ENCODE data around the gene BCL2A1. TPM values are rescaled to one million over a fixed set of nuclear protein-coding genes. Genes with fewer than 3 reads are reported as not detected.

Gene BCL2A1
- total RNA-seq, 4 donors from 2014 or later: 0.83 to 4.7 (median 2.0) TPM; not detected in 1

DNA sequence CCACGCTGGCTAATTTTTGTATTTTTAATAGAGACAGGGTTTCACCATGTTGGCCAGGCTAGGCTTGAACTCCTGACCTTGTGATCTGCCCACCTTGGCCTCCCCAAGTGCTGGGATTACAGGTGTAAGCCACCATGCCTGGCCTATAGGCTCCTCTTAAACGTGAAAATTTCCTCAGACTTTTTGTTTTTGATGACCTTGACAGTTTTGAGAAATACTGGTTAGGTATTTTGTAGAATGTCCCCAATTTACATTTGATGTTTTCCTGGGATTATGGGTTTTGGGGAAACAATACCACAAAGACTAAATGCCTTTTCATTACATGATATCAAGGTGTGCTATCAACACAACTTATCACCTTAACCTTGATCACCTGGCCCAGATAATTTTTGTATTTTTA lies 20.7 kb downstream of the BCL2A1 start:
- Histone ChIP-seq H3K4me1 (peaks cover 8 to 13% of the 10 kb centered on the region in 2 donors), H3K27me3 (no peaks in the 10 kb centered on the region), H3K36me3 (no peaks in the 10 kb centered on the region), H3K9me3 (no peaks in the 10 kb centered on the region), H3K4me3 (replicated peaks in 1 of 3) (no peak overlapping the region), H3K27ac (no peak overlapping the region)
- intact Hi-C loops (cut with DNase I): no loop called here
- WGBS, 2 donors: 89 to 100% methylated on average over 2 of the region's 2 CpGs
- no peak for DNase-seq
- TF ChIP-seq, protein P1, sequence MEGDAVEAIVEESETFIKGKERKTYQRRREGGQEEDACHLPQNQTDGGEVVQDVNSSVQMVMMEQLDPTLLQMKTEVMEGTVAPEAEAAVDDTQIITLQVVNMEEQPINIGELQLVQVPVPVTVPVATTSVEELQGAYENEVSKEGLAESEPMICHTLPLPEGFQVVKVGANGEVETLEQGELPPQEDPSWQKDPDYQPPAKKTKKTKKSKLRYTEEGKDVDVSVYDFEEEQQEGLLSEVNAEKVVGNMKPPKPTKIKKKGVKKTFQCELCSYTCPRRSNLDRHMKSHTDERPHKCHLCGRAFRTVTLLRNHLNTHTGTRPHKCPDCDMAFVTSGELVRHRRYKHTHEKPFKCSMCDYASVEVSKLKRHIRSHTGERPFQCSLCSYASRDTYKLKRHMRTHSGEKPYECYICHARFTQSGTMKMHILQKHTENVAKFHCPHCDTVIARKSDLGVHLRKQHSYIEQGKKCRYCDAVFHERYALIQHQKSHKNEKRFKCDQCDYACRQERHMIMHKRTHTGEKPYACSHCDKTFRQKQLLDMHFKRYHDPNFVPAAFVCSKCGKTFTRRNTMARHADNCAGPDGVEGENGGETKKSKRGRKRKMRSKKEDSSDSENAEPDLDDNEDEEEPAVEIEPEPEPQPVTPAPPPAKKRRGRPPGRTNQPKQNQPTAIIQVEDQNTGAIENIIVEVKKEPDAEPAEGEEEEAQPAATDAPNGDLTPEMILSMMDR (IDR thresholded peaks at IDR 0.05): no peak

DNA sequence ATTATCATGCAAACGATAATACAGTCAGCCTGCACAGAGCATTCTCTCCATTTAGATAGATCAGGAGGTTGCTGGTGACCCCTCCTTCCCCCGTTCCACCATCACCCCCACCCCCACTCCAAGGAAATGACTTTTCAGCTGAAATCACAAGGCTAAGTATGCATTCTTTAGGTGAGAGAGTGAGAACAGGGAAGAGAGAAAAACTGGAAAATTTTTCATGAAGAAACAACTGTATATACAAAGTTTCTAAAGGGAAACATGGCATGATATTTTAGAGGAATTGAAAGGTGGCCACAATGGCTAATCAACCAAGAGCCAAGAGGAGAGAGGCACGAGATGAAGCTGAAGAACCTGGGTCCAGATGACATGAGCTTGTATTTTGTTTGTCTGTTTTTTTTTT lies 22.2 kb downstream of the BCL2A1 start:
- H3K36me3 ChIP-seq: no peaks in the 10 kb centered on the region
- peaks cover 8 to 13% of the 10 kb centered on the region in 2 donors for H3K4me1 ChIP-seq
- H3K27me3 ChIP-seq: no peaks in the 10 kb centered on the region
- TF ChIP-seq POLR2A (IDR thresholded peaks at IDR 0.05): no peak
- no peaks in the 10 kb centered on the region for H3K9me3 ChIP-seq
- no peak overlapping the region for H3K4me3 ChIP-seq (replicated peaks in 1 of 3)
- WGBS, 2 donors: 35 to 39% methylated on average over 3 of the region's 3 CpGs
- intact Hi-C loops (cut with DNase I): no loop called here
- DNase-seq: no peak
- H3K27ac ChIP-seq: no peak overlapping the region

DNA sequence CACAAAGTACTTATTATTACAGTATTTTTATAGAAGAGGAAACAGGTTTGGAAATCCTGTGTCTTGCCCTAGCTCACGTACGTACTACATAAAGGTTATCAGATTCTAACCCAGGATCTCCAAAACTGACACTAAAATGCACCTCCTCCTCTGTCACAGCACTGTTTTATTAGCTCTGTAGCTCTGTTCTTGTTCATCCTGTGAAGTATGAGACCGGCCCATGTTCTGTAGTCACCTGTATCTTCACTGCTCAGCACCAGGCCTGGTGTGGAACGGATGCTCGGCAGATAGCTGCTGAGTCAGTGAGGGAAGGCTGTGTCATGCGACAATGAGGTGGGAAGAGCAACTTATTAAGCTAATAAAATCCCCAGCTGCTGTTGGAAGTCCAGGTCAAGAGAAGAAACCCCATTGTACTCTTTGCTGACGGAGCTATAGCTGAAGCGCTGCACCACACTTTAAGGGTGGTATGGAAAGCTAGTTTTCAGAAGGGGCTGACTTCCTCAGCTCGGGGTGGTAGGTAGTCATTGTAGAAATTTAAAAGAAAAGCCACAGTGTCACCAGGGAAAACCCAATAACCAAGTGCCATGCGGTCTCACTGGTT lies 22.8 kb downstream of the BCL2A1 start:
- H3K27me3 ChIP-seq: no peaks in the 10 kb centered on the region
- no peak overlapping the region for H3K27ac ChIP-seq
- H3K4me3 ChIP-seq (replicated peaks in 1 of 3): no peak overlapping the region
- 81 to 88% methylated on average over 10 of the region's 10 CpGs for WGBS, 2 donors
- H3K9me3 ChIP-seq: no peaks in the 10 kb centered on the region
- no peak for DNase-seq
- intact Hi-C loops (cut with DNase I): no loop called here
- TF ChIP-seq, protein P1 (IDR thresholded peaks at IDR 0.05): no peak
- no peak for TF ChIP-seq POLR2A (IDR thresholded peaks at IDR 0.05)
- peaks cover 8 to 13% of the 10 kb centered on the region in 2 donors for H3K4me1 ChIP-seq
- no peaks in the 10 kb centered on the region for H3K36me3 ChIP-seq

DNA sequence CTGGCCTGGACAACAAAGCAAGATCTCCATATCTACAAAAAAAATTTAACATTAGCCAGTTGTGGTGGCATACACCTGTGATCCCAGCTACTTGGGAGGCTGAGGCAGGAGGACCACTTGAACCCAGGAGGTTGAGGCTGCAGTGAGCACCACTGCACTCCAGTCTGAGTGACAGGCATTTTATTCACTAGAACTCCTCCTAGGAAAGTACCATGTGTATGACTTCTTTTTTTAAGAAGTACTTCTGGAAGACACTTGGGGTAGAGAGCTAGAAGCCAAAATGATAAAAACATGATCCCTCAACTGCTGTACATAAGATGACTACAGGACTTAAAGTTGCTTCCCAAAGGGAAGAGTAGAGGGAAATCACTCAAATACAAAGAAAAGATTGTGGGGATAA lies 24.0 kb downstream of the BCL2A1 start:
- H3K4me1 ChIP-seq: peaks cover 4 to 6% of the 10 kb centered on the region in 2 donors
- DNase-seq: no peak
- intact Hi-C loops (cut with DNase I): no loop called here

DNA sequence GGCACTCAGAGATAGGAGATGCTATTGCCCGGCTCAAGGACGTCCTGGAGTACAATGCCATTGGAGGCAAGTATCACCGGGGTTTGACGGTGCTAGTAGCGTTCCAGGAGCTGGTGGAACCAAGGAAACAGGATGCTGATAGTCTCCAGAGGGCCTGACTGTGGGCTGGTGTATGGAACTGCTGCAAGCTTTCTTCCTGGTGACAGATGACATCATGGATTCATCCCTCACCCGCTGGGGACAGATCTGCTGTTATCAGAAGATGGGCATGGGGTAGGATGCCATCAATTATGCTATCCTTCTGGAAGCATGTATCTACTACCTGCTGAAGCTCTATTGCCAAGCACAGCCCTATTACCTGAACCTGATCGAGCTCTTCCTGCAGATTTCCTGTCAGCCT lies 26.4 kb downstream of the BCL2A1 start:
- no peak overlapping the region for H3K4me3 ChIP-seq (replicated peaks in 1 of 3)
- no peak for DNase-seq
- H3K4me1 ChIP-seq: no peaks in the 10 kb centered on the region
- H3K27ac ChIP-seq: no peak overlapping the region
- TF ChIP-seq POLR2A (IDR thresholded peaks at IDR 0.05): no peak
- TF ChIP-seq, protein P1 (IDR thresholded peaks at IDR 0.05): no peak
- 87 to 89% methylated on average over 7 of the region's 7 CpGs for WGBS, 2 donors
- H3K27me3 ChIP-seq: no peaks in the 10 kb centered on the region
- no peaks in the 10 kb centered on the region for H3K36me3 ChIP-seq
- intact Hi-C loops (cut with DNase I): no loop called here
- H3K9me3 ChIP-seq: no peaks in the 10 kb centered on the region

More for the DNA sequence above, 24.0 kb downstream of the BCL2A1 start:
- TF ChIP-seq, protein P1 (IDR thresholded peaks at IDR 0.05): no peak
- Histone ChIP-seq H3K27ac (no peak overlapping the region), H3K9me3 (no peaks in the 10 kb centered on the region), H3K27me3 (no peaks in the 10 kb centered on the region), H3K36me3 (no peaks in the 10 kb centered on the region), H3K4me3 (replicated peaks in 1 of 3) (no peak overlapping the region)

DNA sequence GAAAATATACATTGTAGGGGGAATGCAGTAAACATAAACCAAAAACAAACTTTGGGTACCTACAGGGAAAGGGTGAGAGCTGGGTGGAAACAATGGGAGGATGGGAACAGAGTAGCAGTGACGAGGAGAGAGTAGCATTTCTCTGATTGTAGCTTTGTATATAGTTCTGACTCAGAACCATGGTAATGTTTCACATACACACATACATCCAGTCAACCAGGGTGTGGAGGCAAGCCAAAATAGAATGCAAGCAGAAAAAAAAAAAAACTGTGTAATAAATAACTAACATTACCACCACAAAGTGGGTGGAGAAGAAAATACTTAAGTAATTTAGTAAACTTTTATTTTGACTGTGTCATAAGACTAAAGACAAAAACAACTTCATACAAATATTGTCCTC lies 27.2 kb downstream of the BCL2A1 start:
- H3K27ac ChIP-seq: no peak overlapping the region
- no peaks in the 10 kb centered on the region for H3K36me3 ChIP-seq
- no peak overlapping the region for H3K4me3 ChIP-seq (replicated peaks in 1 of 3)
- intact Hi-C loops (cut with DNase I): no loop called here
- 81 to 82% methylated on average over 1 of the region's 1 CpG for WGBS, 2 donors
- no peaks in the 10 kb centered on the region for H3K4me1 ChIP-seq
- no peaks in the 10 kb centered on the region for H3K27me3 ChIP-seq
- TF ChIP-seq POLR2A (IDR thresholded peaks at IDR 0.05): no peak
- TF ChIP-seq, protein P1 (IDR thresholded peaks at IDR 0.05): no peak
- H3K9me3 ChIP-seq: no peaks in the 10 kb centered on the region
- no peak for DNase-seq
